Ovary (tissue), 9 donors: ENCODE measurements around the gene CAB39. TPM values are rescaled to one million over a fixed set of nuclear protein-coding genes. Genes with fewer than 3 reads are reported as not detected.
A peak's percentile ranks its signal among the peaks of the same experiment; 100 is the strongest.

ENCODE experiments used
- DNase-seq, 5 donors: peaks; one replicate each; pipeline ENCODE4 v3.0.0-alpha.2; 2019 to 2020
- H3K27ac ChIP-seq, 2 donors: fragments of 200-600 bp; one replicate each; pipeline versions ENCODE4 v1.5.1 to v1.8.0; 2019 to 2022
- H3K27me3 ChIP-seq: fragments of 200-600 bp; one replicate; pipeline ENCODE4 v1.8.0; 2022
- H3K36me3 ChIP-seq: fragments of 200-600 bp; sonication (generic); one replicate; pipeline ENCODE4 v1.5.1; 2019
- H3K4me1 ChIP-seq: one replicate; pipeline ENCODE4 v1.8.1; 2013; ENCODE audit warnings: mild to moderate bottlenecking, moderate library complexity; ENCODE audit not compliant: insufficient read depth
- H3K4me3 ChIP-seq: fragments of 200-600 bp; sonication (generic); one replicate; pipeline ENCODE4 v1.5.1; 2017
- H3K9me3 ChIP-seq, 2 donors: fragments of 200-600 bp in 1 of 2; sonication (generic) in 1 of 2; one replicate each; pipeline versions ENCODE4 v1.5.1 to v1.8.1; 2013 to 2019; ENCODE audit warnings: mild to moderate bottlenecking in 1 of 2, moderate library complexity in 1 of 2
- CTCF ChIP-seq, 3 donors: fragments of 450-650 bp in 2 of 3; fragments of 200-600 bp in 1 of 3; IDR thresholded peaks; one replicate each; pipeline versions ENCODE4 v1.5.1 to v1.8.0; 2016 to 2022; ENCODE audit warnings: antibody characterized with exemption in 3 of 3, mild to moderate bottlenecking in 1 of 3
- EP300 ChIP-seq: sonication (generic); formaldehyde crosslinking; IDR thresholded peaks from one replicate; pipeline ENCODE4 v1.6.1; 2017; ENCODE audit warnings: antibody characterized with exemption
- POLR2A ChIP-seq: fragments of 450-650 bp; IDR thresholded peaks from one replicate; pipeline ENCODE4 v1.6.1; 2017; ENCODE audit warnings: antibody characterized with exemption, mild to moderate bottlenecking, moderate library complexity
- WGBS, 3 donors: extraction: QIAGEN DNeasy Blood & Tissue Kit in 1 of 3; methylation state at CpG; one replicate each; pipeline versions ENCODE4 v1.1.5 to v1.1.7; 2013 to 2017; 5-methylcytosine and 5-hydroxymethylcytosine counted together
- intact Hi-C, 4 donors: fragments of 100-400 bp; cut with DNase I; formaldehyde crosslinking; loops; one replicate each; pipeline versions ENCODE4 v1.11.0 to v1.15.1; 2022 to 2023
- polyA plus RNA-seq, 2 donors: library from polyadenylated mRNA; stranded (reverse); fragments of 200-250 nt in 1 of 2; fragments of 350-450 nt in 1 of 2; fragmentation: Illumina TruSeq in 1 of 2; extraction: RNeasy Lipid Tissue Mini Kit (QIAGEN cat#74804) in 1 of 2; gene quantifications; one replicate each; pipeline ENCODE4 v1.2.3, GENCODE V29; 2013 to 2014
- total RNA-seq, 7 donors: library from RNA; depleted of rRNA in 2 of 7; stranded (reverse); fragments of >200 nt in 2 of 7; fragmentation: NEBNext Ultra II Directional in 3 of 7; extraction: Animal tissue kit (Norgen Biotek cat#: 25700) in 3 of 7; gene quantifications; one replicate each; pipeline versions ENCODE4 v1.1.0 to v1.2.4, GENCODE V29; 2016 to 2023
- donor health status: DM: no; HTN: no; CAD: no; lungs with moderate emphysema.
- donor health status: DM: no; HTN: no; CAD: no.
- donor health status: Bipolar disorder and iron deficiency.
- donor health status: DM: yes; HTN: yes; CAD: no.
- donor health status: DM: no; HTN: no; CAD: no.
- donor health status: DM: yes; HTN: yes; CAD: no.

The CAB39 gene
- total and polyA plus RNA-seq, 9 donors: 24.8 to 64.4 (median 50.4) TPM

GRCh38 chr2:230738391-230738811 lies 25.8 kb downstream of the CAB39 start:
- Histone ChIP-seq H3K4me3 (no peak overlapping the region), H3K27me3 (no peaks in the 10 kb centered on the region), H3K4me1 (peaks cover 9% of the 10 kb centered on the region), H3K9me3 (no peaks in the 10 kb centered on the region), H3K27ac (peak overlapping the region in 1 of 2 donors; percentile 34), H3K36me3 (no peaks in the 10 kb centered on the region)
- 10 to 24% (median 14%) methylated on average over 1 of the region's 1 CpG for WGBS, 3 donors
- TF ChIP-seq EP300: no peak
- no peak for DNase-seq
- intact Hi-C loops: no loop called here

GRCh38 chr2:230738924-230739323 lies 26.3 kb downstream of the CAB39 start:
- TF ChIP-seq EP300: no peak
- TF ChIP-seq CTCF (IDR thresholded peaks at IDR 0.05): no peak
- TF ChIP-seq POLR2A: no peak
- H3K27ac ChIP-seq: no peak overlapping the region
- 39 to 68% (median 57%) methylated on average over 2 of the region's 2 CpGs for WGBS, 3 donors
- H3K4me1 ChIP-seq: peaks cover 9% of the 10 kb centered on the region
- no peaks in the 10 kb centered on the region for H3K36me3 ChIP-seq
- no peak overlapping the region for H3K4me3 ChIP-seq
- no peaks in the 10 kb centered on the region for H3K27me3 ChIP-seq
- no peaks in the 10 kb centered on the region for H3K9me3 ChIP-seq
- intact Hi-C loops: no loop called here
- DNase-seq: no peak

GRCh38 chr2:230739961-230740360 lies 27.3 kb downstream of the CAB39 start:
- Histone ChIP-seq H3K9me3 (no peaks in the 10 kb centered on the region), H3K4me1 (peaks cover 9% of the 10 kb centered on the region), H3K4me3 (no peak overlapping the region), H3K36me3 (no peaks in the 10 kb centered on the region), H3K27me3 (no peaks in the 10 kb centered on the region), H3K27ac (no peak overlapping the region)
- 92 to 94% (median 93%) methylated on average over 2 of the region's 2 CpGs for WGBS, 3 donors
- TF ChIP-seq EP300 (no peak), CTCF (IDR thresholded peaks at IDR 0.05) (no peak), POLR2A (no peak)
- intact Hi-C loops: no loop called here
- no peak for DNase-seq

- Histone ChIP-seq H3K4me3 (no peak overlapping the region), H3K36me3 (no peaks in the 10 kb centered on the region), H3K27ac (no peak overlapping the region), H3K27me3 (no peaks in the 10 kb centered on the region), H3K9me3 (no peaks in the 10 kb centered on the region), H3K4me1 (peaks cover 6% of the 10 kb centered on the region)
- intact Hi-C loops: no loop called here
- DNase-seq: no peak
- 87 to 90% (median 90%) methylated on average over 4 of the region's 4 CpGs for WGBS, 3 donors
- TF ChIP-seq CTCF (IDR thresholded peaks at IDR 0.05): no peak
Measured at GRCh38 chr2:230742781-230743180, 30.1 kb downstream of the CAB39 start.

- no peaks in the 10 kb centered on the region for H3K27me3 ChIP-seq
- H3K4me3 ChIP-seq: no peak overlapping the region
- WGBS, 3 donors: 95 to 97% (median 97%) methylated on average over 4 of the region's 4 CpGs
- H3K9me3 ChIP-seq: no peaks in the 10 kb centered on the region
- no peak for DNase-seq
- TF ChIP-seq POLR2A (no peak), CTCF (IDR thresholded peaks at IDR 0.05) (no peak), EP300 (no peak)
- intact Hi-C loops: no loop called here
- H3K4me1 ChIP-seq: no peaks in the 10 kb centered on the region
- H3K27ac ChIP-seq: no peak overlapping the region
- H3K36me3 ChIP-seq: no peaks in the 10 kb centered on the region
Measured at GRCh38 chr2:230746213-230746612, 33.6 kb downstream of the CAB39 start.
